ENCODE data around the gene FAM228B.

The FAM228B gene

DNA sequence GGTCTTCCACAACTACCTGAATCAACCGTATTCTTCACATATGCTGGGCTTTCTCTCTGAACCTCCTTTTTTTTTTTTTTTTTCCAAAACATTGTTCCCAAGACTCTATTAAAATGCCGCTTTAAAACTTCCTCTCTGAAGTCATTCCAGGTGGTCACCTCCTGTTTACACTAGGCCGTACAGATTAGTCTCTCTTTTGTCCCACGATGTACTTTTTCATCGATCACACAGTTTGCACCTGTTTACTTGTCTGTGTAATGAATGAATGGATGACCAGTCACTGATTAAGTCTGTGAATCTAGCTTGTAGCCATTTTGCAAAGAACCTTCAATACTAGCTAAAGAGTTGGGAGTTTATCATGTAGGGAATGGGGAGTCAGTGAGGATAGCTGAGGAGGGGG is 34.9 kb downstream of the FAM228B start:
- ChIA-PET CTCF (no interaction called here), POLR2A (no interaction called here)
- DNase-seq (ENCODE audit: extremely low spot score): no peak
- TF ChIP-seq LEF1 (IDR thresholded peaks at IDR 0.05; ENCODE audit: borderline replicate concordance) (no peak), ELF4 (IDR thresholded peaks at IDR 0.05) (no peak), HDGF (IDR thresholded peaks at IDR 0.05; ENCODE audit: borderline replicate concordance) (no peak), ZNF384 (IDR thresholded peaks at IDR 0.05) (no peak), NFRKB (IDR thresholded peaks at IDR 0.05) (no peak), SUZ12 (IDR thresholded peaks at IDR 0.05) (no peak), FOXA1 (IDR thresholded peaks at IDR 0.05) (no peak), FOXK2 (IDR thresholded peaks at IDR 0.05) (no peak), SP1 (IDR thresholded peaks at IDR 0.05) (no peak), PKNOX1 (IDR thresholded peaks at IDR 0.05) (no peak), L3MBTL2 (conservative IDR thresholded peaks at IDR 0.05) (no peak), BHLHE40 (IDR thresholded peaks at IDR 0.05; ENCODE audit: borderline replicate concordance) (no peak)

- ChIA-PET CTCF (no interaction called here), POLR2A (no interaction called here)
- no peak for TF ChIP-seq BHLHE40 (IDR thresholded peaks at IDR 0.05; ENCODE audit: borderline replicate concordance)
- TF ChIP-seq LEF1 (IDR thresholded peaks at IDR 0.05; ENCODE audit: borderline replicate concordance): no peak
- TF ChIP-seq PKNOX1 (IDR thresholded peaks at IDR 0.05): no peak
- TF ChIP-seq ELF4 (IDR thresholded peaks at IDR 0.05): no peak
- no peak for TF ChIP-seq CTBP1 (IDR thresholded peaks at IDR 0.05; ENCODE audit: borderline replicate concordance)
- TF ChIP-seq FOXM1 (IDR thresholded peaks at IDR 0.05; ENCODE audit: borderline replicate concordance): no peak
- TF ChIP-seq TARDBP (IDR thresholded peaks at IDR 0.05): no peak
- no peak for TF ChIP-seq FOXA1 (IDR thresholded peaks at IDR 0.05)
- TF ChIP-seq ARNT (IDR thresholded peaks at IDR 0.05): no peak
Observed at GRCh38 chr2:24159708-24160107, 36.4 kb downstream of the FAM228B start.

GRCh38 chr2:24160761-24161160 is 37.5 kb downstream of the FAM228B start:
- TF ChIP-seq SUZ12 (IDR thresholded peaks at IDR 0.05) (no peak), ELF4 (IDR thresholded peaks at IDR 0.05) (no peak), BHLHE40 (IDR thresholded peaks at IDR 0.05; ENCODE audit: borderline replicate concordance) (no peak), L3MBTL2 (conservative IDR thresholded peaks at IDR 0.05) (no peak), NFRKB (IDR thresholded peaks at IDR 0.05) (no peak), FOXK2 (IDR thresholded peaks at IDR 0.05) (no peak), TARDBP (IDR thresholded peaks at IDR 0.05) (no peak)
- CTCF ChIA-PET: no interaction called here
- no peak for DNase-seq (ENCODE audit: extremely low spot score)
- POLR2A ChIA-PET: no interaction called here

More at GRCh38 chr2:24159708-24160107, 36.4 kb downstream of the FAM228B start:
- DNase-seq (ENCODE audit: extremely low spot score): no peak

GRCh38 chr2:24162494-24162893 is 39.2 kb downstream of the FAM228B start:
- ChIA-PET CTCF (no interaction called here), POLR2A (no interaction called here)
- TF ChIP-seq HDGF (IDR thresholded peaks at IDR 0.05; ENCODE audit: borderline replicate concordance): no peak
- DNase-seq (ENCODE audit: extremely low spot score): no peak

DNA sequence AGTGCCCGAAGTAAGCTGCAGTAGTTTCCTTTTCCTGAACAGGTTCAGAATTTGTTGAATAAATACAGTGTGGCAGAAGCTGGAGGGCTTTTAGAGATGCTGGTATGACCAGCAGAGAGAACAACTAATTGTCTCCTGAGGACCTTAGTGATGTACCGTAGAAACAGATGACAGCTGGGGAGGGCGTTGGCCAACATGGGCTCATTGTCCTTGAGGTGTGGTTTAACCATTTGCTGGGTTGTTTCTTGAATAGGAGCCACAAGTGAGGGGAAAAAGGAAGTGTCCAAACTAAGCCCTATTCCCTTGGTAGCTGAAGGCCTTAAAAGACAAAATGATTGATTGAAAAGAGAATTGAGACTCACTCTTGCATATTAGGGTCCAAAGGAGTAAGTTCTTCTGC is 39.9 kb downstream of the FAM228B start:
- ChIA-PET CTCF (no interaction called here), POLR2A (no interaction called here)
- no peak for DNase-seq (ENCODE audit: extremely low spot score)
- TF ChIP-seq TARDBP (IDR thresholded peaks at IDR 0.05) (no peak), BHLHE40 (IDR thresholded peaks at IDR 0.05; ENCODE audit: borderline replicate concordance) (no peak), FOXK2 (IDR thresholded peaks at IDR 0.05) (no peak), SUZ12 (IDR thresholded peaks at IDR 0.05) (no peak), NFRKB (IDR thresholded peaks at IDR 0.05) (no peak), ARNT (IDR thresholded peaks at IDR 0.05) (no peak)

DNA sequence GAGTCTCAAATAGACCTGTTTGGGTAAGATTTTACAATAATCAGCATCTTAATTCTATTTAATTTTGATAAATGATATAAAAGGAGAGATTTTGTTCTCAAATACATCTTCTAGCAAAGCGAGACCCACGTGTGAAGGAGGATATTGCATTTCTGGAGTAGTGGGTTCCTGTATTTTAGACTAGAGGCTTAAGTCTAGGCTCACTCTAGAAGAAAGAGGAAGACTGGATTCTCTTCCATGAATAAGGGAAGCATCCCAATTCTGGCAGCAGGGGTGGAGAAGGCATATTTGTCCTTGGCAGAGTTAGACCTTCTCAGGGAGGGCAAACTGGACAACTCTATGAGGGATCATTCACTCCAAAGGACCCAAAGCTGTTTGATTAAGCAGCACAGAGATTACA is 40.3 kb downstream of the FAM228B start:
- POLR2A ChIA-PET: no interaction called here
- TF ChIP-seq ZNF384 (IDR thresholded peaks at IDR 0.05) (no peak), HDGF (IDR thresholded peaks at IDR 0.05; ENCODE audit: borderline replicate concordance) (no peak), L3MBTL2 (conservative IDR thresholded peaks at IDR 0.05) (no peak), ELF4 (IDR thresholded peaks at IDR 0.05) (no peak), PKNOX1 (IDR thresholded peaks at IDR 0.05) (no peak), BHLHE40 (IDR thresholded peaks at IDR 0.05; ENCODE audit: borderline replicate concordance) (no peak), TARDBP (IDR thresholded peaks at IDR 0.05) (no peak), SUZ12 (IDR thresholded peaks at IDR 0.05) (no peak), FOXA1 (IDR thresholded peaks at IDR 0.05) (no peak), NFRKB (IDR thresholded peaks at IDR 0.05) (no peak), SP1 (IDR thresholded peaks at IDR 0.05) (no peak), CTBP1 (IDR thresholded peaks at IDR 0.05; ENCODE audit: borderline replicate concordance) (no peak), FOXM1 (IDR thresholded peaks at IDR 0.05; ENCODE audit: borderline replicate concordance) (no peak), LEF1 (IDR thresholded peaks at IDR 0.05; ENCODE audit: borderline replicate concordance) (no peak), FOXK2 (IDR thresholded peaks at IDR 0.05) (no peak), ARNT (IDR thresholded peaks at IDR 0.05) (no peak)
- no peak for DNase-seq (ENCODE audit: extremely low spot score)
- CTCF ChIA-PET: no interaction called here

DNA sequence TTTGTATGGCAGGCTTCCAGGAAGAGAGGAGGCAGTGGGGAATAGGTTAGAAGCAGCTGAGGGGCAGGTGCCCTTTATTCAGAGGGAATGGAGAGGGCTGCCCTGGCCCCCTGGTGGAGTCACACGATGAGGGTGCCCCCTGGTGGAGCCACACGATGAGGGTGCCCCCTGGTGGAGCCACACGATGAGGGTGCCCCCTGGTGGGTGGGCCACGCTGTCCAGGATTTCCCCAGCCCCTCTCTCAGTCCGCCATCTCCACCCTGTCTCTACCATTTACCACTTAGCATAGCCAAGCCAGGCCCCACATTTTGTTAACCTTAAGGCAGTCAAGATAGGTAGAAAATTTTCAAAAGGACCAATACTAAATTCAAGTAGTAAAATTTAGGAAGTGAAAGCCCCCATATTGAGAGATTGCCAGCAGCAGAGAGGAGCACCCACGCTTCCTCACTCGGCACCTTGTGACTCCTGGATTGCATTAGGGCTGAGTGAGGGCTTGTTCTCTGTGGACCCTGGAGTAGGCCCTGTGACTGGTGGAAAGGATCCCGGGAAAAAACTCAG is 41.2 kb downstream of the FAM228B start:
- POLR2A ChIA-PET: no interaction called here
- TF ChIP-seq SUZ12 (IDR thresholded peaks at IDR 0.05): no peak
- TF ChIP-seq BHLHE40 (IDR thresholded peaks at IDR 0.05; ENCODE audit: borderline replicate concordance): no peak
- TF ChIP-seq L3MBTL2 (conservative IDR thresholded peaks at IDR 0.05): no peak
- TF ChIP-seq HDGF (IDR thresholded peaks at IDR 0.05; ENCODE audit: borderline replicate concordance): no peak
- TF ChIP-seq LEF1 (IDR thresholded peaks at IDR 0.05; ENCODE audit: borderline replicate concordance): no peak
- TF ChIP-seq ZNF384 (IDR thresholded peaks at IDR 0.05): no peak
- TF ChIP-seq ARNT (IDR thresholded peaks at IDR 0.05): no peak
- no peak for TF ChIP-seq FOXK2 (IDR thresholded peaks at IDR 0.05)
- TF ChIP-seq ELF4 (IDR thresholded peaks at IDR 0.05): no peak
- no peak for TF ChIP-seq FOXA1 (IDR thresholded peaks at IDR 0.05)
- TF ChIP-seq FOXM1 (IDR thresholded peaks at IDR 0.05; ENCODE audit: borderline replicate concordance): no peak
- no peak for TF ChIP-seq SP1 (IDR thresholded peaks at IDR 0.05)
- TF ChIP-seq TARDBP (IDR thresholded peaks at IDR 0.05): no peak
- no peak for TF ChIP-seq PKNOX1 (IDR thresholded peaks at IDR 0.05)
- no peak for TF ChIP-seq CTBP1 (IDR thresholded peaks at IDR 0.05; ENCODE audit: borderline replicate concordance)
- TF ChIP-seq NFRKB (IDR thresholded peaks at IDR 0.05): no peak
- CTCF ChIA-PET: interaction anchor here (0.9 kb wide), 1 partner anchor 457 kb away, joined by 3 read pairs; no protein-coding TSS in a partner anchor
- peak; percentile 41 for DNase-seq (ENCODE audit: extremely low spot score)

Data from HEK293T (cell line).